Ishikawa (cell line): Measurements from ENCODE around the gene RASAL2.

Experiments used
- CEBPB ChIP-seq: IDR thresholded peaks from 2 replicates; pipeline ENCODE4 v1.6.1; 2012
- CREB1 ChIP-seq: IDR thresholded peaks from 2 replicates; pipeline ENCODE4 v1.6.1; 2012; ENCODE audit warnings: low read depth
- EGR1 ChIP-seq: IDR thresholded peaks from 2 replicates; pipeline ENCODE4 v1.6.1; 2012
- EP300 ChIP-seq: IDR thresholded peaks from 2 replicates; pipeline ENCODE4 v1.6.1; 2012; ENCODE audit warnings: borderline replicate concordance
- FOXM1 ChIP-seq: IDR thresholded peaks from 2 replicates; pipeline ENCODE4 v1.6.1; 2012; ENCODE audit warnings: low read depth, borderline replicate concordance
- MAX ChIP-seq: IDR thresholded peaks from 2 replicates; pipeline ENCODE4 v1.6.1; 2012
- NFIC ChIP-seq: IDR thresholded peaks from 2 replicates; pipeline ENCODE4 v1.6.1; 2012
- RAD21 ChIP-seq: IDR thresholded peaks from 2 replicates; pipeline ENCODE4 v1.6.1; 2012; ENCODE audit warnings: low read depth
- REST ChIP-seq: IDR thresholded peaks from 2 replicates; pipeline ENCODE4 v1.6.1; 2012; ENCODE audit warnings: low read depth, mild to moderate bottlenecking
- TAF1 ChIP-seq: IDR thresholded peaks from 2 replicates; pipeline ENCODE4 v1.6.1; 2012; ENCODE audit warnings: low read depth, mild to moderate bottlenecking
- TCF12 ChIP-seq: IDR thresholded peaks from 2 replicates; pipeline ENCODE4 v1.6.1; 2012; ENCODE audit warnings: low read depth
- TEAD4 ChIP-seq: IDR thresholded peaks from 2 replicates; pipeline ENCODE4 v1.6.1; 2012
- YY1 ChIP-seq: IDR thresholded peaks from 2 replicates; pipeline ENCODE4 v1.6.1; 2012; ENCODE audit warnings: low read depth
- ZBTB7A ChIP-seq: IDR thresholded peaks from 2 replicates; pipeline ENCODE4 v1.6.1; 2012; ENCODE audit warnings: low read depth
- TF ChIP-seq, protein P1 (sequence below): IDR thresholded peaks from 2 replicates; pipeline ENCODE4 v1.6.1; 2012

RASAL2 gene

DNA sequence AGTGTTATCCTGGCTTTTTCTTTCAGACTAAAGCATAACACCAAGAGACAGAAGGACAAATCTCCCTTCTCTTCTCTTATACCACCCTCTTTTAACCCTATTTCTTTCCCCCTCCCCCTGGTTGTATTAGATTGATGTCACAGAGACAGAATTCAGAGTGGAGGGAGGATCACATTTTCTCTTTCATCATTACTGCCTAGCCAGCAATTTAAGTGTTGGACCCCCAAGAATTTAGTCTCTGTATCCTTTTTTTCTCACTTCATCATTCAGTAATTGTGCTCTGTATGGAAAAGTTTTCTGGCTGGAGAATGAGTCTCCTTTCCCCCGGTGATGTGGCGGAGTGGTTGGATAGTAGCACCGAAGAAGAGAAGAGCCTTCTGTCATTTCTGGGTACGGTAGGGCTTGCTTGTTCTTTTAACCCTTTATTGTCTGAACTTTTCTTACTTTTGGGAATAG is 278.1 kb downstream of the RASAL2 start:
- TF ChIP-seq FOXM1 (no peak), TAF1 (no peak), REST (no peak), YY1 (no peak), ZBTB7A (no peak), CREB1 (no peak), MAX (no peak), TCF12 (no peak), RAD21 (no peak)
- TF ChIP-seq, protein P1, sequence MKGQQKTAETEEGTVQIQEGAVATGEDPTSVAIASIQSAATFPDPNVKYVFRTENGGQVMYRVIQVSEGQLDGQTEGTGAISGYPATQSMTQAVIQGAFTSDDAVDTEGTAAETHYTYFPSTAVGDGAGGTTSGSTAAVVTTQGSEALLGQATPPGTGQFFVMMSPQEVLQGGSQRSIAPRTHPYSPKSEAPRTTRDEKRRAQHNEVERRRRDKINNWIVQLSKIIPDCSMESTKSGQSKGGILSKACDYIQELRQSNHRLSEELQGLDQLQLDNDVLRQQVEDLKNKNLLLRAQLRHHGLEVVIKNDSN, result no peak

GRCh38 chr1:178374016-178374415 is 280.1 kb downstream of the RASAL2 start:
- TF ChIP-seq MAX (no peak), YY1 (no peak), TCF12 (no peak), EGR1 (no peak), RAD21 (no peak), EP300 (no peak), NFIC (no peak), ZBTB7A (no peak), TEAD4 (no peak), FOXM1 (no peak), CEBPB (no peak), CREB1 (no peak), TAF1 (no peak)

DNA sequence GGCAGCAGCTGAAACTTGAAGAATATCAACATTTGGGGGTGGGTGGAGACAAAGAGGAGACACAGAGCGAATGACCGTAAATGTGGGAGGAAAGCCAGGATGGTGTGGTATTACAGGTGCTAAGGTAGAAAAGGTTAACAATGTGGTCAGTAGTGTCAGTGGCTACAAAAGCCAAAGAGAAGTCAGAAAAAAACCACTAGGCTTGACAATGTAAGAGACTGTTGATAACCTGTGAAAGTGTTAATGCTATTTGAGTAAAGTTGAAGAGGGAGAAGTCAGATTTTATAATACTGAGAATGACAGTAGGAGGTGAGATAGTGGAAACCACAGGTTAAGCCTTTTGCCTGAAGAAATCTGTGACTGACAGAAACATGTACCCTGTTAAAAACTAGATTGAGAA is 282.1 kb downstream of the RASAL2 start:
- no peak for TF ChIP-seq TCF12
- TF ChIP-seq CREB1, result no peak
- TF ChIP-seq RAD21, result no peak
- TF ChIP-seq FOXM1, result no peak
- no peak for TF ChIP-seq MAX
- TF ChIP-seq TEAD4, result no peak
- no peak for TF ChIP-seq REST
- TF ChIP-seq TAF1, result no peak
- no peak for TF ChIP-seq EP300
- TF ChIP-seq, protein P1, result no peak
- no peak for TF ChIP-seq EGR1
- no peak for TF ChIP-seq YY1
- TF ChIP-seq NFIC, result no peak
- TF ChIP-seq CEBPB, result no peak
- TF ChIP-seq ZBTB7A, result no peak

- TF ChIP-seq TCF12 (no peak), FOXM1 (no peak), ZBTB7A (no peak), TEAD4 (no peak), EP300 (no peak), RAD21 (no peak), REST (no peak), NFIC (no peak), TAF1 (no peak), CEBPB (no peak), CREB1 (no peak), YY1 (no peak), EGR1 (no peak)
- TF ChIP-seq, protein P1, result no peak
Observed at GRCh38 chr1:178379807-178380206, 285.9 kb downstream of the RASAL2 start.
